Hepatocyte (in vitro differentiated cells): ENCODE results near the gene ZGPAT. TPM values are rescaled to one million over a fixed set of nuclear protein-coding genes. Genes with fewer than 3 reads are reported as not detected.

Experiments used
- DNase-seq: peaks from one replicate; pipeline ENCODE4 v3.0.0-alpha.2; 2016; ENCODE audit warnings: low spot score
- H2AFZ ChIP-seq: fragments of 200-600 bp; sonication (generic); 2 replicates; pipeline ENCODE4 v1.6.0; 2016; ENCODE audit warnings: antibody characterized with exemption, mild to moderate bottlenecking
- H3K27ac ChIP-seq: fragments of 200-600 bp; sonication (generic); 2 replicates; pipeline ENCODE4 v1.5.1; 2016; ENCODE audit warnings: mild to moderate bottlenecking
- H3K27me3 ChIP-seq: fragments of 200-600 bp; sonication (generic); 2 replicates; pipeline ENCODE4 v1.6.1; 2016
- H3K36me3 ChIP-seq: fragments of 200-600 bp; sonication (generic); replicated peaks from 2 replicates; pipeline ENCODE4 v1.5.1; 2016; ENCODE audit warnings: low read depth; ENCODE audit not compliant: insufficient read depth
- H3K4me1 ChIP-seq: fragments of 200-600 bp; sonication (generic); 2 replicates; pipeline ENCODE4 v1.5.1; 2016; ENCODE audit warnings: mild to moderate bottlenecking, moderate library complexity; ENCODE audit not compliant: insufficient read depth
- H3K4me2 ChIP-seq: fragments of 200-600 bp; sonication (generic); 2 replicates; pipeline ENCODE4 v1.6.0; 2016
- H3K4me3 ChIP-seq: fragments of 200-600 bp; sonication (generic); 2 replicates; pipeline ENCODE4 v1.5.1; 2016; ENCODE audit warnings: mild to moderate bottlenecking
- H3K79me2 ChIP-seq: fragments of 200-600 bp; sonication (generic); 2 replicates; pipeline ENCODE4 v1.6.0; 2017; ENCODE audit warnings: mild to moderate bottlenecking
- H3K9me2 ChIP-seq: fragments of 200-600 bp; sonication (generic); replicated peaks from 2 replicates; pipeline ENCODE4 v1.6.0; 2017; ENCODE audit warnings: mild to moderate bottlenecking; ENCODE audit not compliant: insufficient read depth
- H3K9me3 ChIP-seq: fragments of 200-600 bp; sonication (generic); 2 replicates; pipeline ENCODE4 v1.5.1; 2016; ENCODE audit warnings: low read depth, mild to moderate bottlenecking
- H4K20me1 ChIP-seq: fragments of 200-600 bp; sonication (generic); 2 replicates; pipeline ENCODE4 v1.6.0; 2016; ENCODE audit warnings: mild to moderate bottlenecking; ENCODE audit not compliant: insufficient read depth, poor library complexity, severe bottlenecking
- EZH2 ChIP-seq: fragments of 200-600 bp; sonication (generic); IDR thresholded peaks from 2 replicates; pipeline ENCODE4 v1.6.1; 2016; ENCODE audit warnings: antibody characterized with exemption, mild to moderate bottlenecking, borderline replicate concordance
- EZH2phosphoT487 ChIP-seq: fragments of 200-600 bp; sonication (generic); IDR thresholded peaks from one replicate; pipeline ENCODE4 v1.6.1; 2018; ENCODE audit warnings: antibody characterized with exemption, mild to moderate bottlenecking, low read depth, moderate library complexity; ENCODE audit not compliant: unreplicated experiment, severe bottlenecking
- WGBS: methylation state at CpG from one replicate; pipeline ENCODE4 v1.1.6; 2016; ENCODE audit warnings: low lambda C conversion rate; ENCODE audit errors: missing lambda C conversion rate; 5-methylcytosine and 5-hydroxymethylcytosine counted together
- polyA plus RNA-seq: library from polyadenylated mRNA; unstranded; fragments of >200 nt; fragmentation: Nextera tagmentation; extraction: Ambion mirVana; gene quantifications from 2 replicates; pipeline ENCODE4 v1.2.1, GENCODE V29; 2016
- total RNA-seq: library from RNA; depleted of rRNA; stranded (reverse); fragments of >200 nt; gene quantifications from 2 replicates; pipeline ENCODE4 v1.2.3, GENCODE V29; 2014
- TF ChIP-seq, protein P1 (sequence below): fragments of 200-600 bp; sonication (generic); IDR thresholded peaks from 2 replicates; pipeline ENCODE4 v1.5.1; 2016; ENCODE audit warnings: antibody characterized with exemption, mild to moderate bottlenecking; ENCODE audit not compliant: poor library complexity

ZGPAT gene
- total and polyA plus RNA-seq, 2 experiments from 2014 or later, result 18.6 to 41.7 TPM

DNA sequence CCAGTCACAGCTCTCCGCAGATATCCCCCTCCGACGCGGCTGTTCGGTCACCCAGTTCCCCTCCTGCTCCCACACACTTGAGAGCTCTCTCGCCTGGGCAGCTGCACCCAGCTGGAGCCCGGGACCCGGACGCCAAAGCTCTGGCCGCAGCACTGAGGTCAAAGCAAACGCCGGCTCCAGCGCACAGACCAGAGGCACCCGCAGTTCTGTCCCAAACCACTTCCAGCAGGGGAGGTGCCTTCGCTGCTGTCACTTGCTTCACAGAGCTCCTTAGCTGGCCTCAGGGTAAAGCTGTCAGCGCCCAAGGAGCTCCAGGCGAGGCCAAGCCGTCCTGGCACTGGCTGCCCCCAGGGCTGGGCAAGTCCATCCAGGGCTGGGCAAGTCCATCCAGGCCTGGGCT lies 59.6 kb downstream of the ZGPAT start:
- Histone ChIP-seq H4K20me1 (no peaks in the 10 kb centered on the region), H3K4me2 (no peak overlapping the region), H3K79me2 (no peaks in the 10 kb centered on the region), H3K36me3 (no peaks in the 10 kb centered on the region), H3K9me2 (no peaks in the 10 kb centered on the region), H3K27ac (no peak overlapping the region), H3K9me3 (no peaks in the 10 kb centered on the region), H3K4me1 (no peaks in the 10 kb centered on the region), H2AFZ (no peak overlapping the region), H3K27me3 (no peaks in the 10 kb centered on the region), H3K4me3 (no peak overlapping the region)
- no peak for DNase-seq
- WGBS, result 87% methylated on average over 16 of the region's 18 CpGs
- TF ChIP-seq EZH2phosphoT487 (no peak), EZH2 (no peak)
- TF ChIP-seq, protein P1, sequence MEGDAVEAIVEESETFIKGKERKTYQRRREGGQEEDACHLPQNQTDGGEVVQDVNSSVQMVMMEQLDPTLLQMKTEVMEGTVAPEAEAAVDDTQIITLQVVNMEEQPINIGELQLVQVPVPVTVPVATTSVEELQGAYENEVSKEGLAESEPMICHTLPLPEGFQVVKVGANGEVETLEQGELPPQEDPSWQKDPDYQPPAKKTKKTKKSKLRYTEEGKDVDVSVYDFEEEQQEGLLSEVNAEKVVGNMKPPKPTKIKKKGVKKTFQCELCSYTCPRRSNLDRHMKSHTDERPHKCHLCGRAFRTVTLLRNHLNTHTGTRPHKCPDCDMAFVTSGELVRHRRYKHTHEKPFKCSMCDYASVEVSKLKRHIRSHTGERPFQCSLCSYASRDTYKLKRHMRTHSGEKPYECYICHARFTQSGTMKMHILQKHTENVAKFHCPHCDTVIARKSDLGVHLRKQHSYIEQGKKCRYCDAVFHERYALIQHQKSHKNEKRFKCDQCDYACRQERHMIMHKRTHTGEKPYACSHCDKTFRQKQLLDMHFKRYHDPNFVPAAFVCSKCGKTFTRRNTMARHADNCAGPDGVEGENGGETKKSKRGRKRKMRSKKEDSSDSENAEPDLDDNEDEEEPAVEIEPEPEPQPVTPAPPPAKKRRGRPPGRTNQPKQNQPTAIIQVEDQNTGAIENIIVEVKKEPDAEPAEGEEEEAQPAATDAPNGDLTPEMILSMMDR, result no peak

GRCh38 chr20:63767886-63768285 lies 60.0 kb downstream of the ZGPAT start:
- H2AFZ ChIP-seq, result no peak overlapping the region
- no peak overlapping the region for H3K4me3 ChIP-seq
- no peak overlapping the region for H3K4me2 ChIP-seq
- no peaks in the 10 kb centered on the region for H3K9me2 ChIP-seq
- DNase-seq, result no peak
- TF ChIP-seq, protein P1, result no peak
- no peak for TF ChIP-seq EZH2phosphoT487
- TF ChIP-seq EZH2, result no peak
- H3K27ac ChIP-seq, result no peak overlapping the region
- no peaks in the 10 kb centered on the region for H3K36me3 ChIP-seq
- H4K20me1 ChIP-seq, result no peaks in the 10 kb centered on the region
- no peaks in the 10 kb centered on the region for H3K79me2 ChIP-seq
- H3K4me1 ChIP-seq, result no peaks in the 10 kb centered on the region
- WGBS, result 93% methylated on average over 7 of the region's 7 CpGs
- H3K9me3 ChIP-seq, result no peaks in the 10 kb centered on the region
- H3K27me3 ChIP-seq, result no peaks in the 10 kb centered on the region

DNA sequence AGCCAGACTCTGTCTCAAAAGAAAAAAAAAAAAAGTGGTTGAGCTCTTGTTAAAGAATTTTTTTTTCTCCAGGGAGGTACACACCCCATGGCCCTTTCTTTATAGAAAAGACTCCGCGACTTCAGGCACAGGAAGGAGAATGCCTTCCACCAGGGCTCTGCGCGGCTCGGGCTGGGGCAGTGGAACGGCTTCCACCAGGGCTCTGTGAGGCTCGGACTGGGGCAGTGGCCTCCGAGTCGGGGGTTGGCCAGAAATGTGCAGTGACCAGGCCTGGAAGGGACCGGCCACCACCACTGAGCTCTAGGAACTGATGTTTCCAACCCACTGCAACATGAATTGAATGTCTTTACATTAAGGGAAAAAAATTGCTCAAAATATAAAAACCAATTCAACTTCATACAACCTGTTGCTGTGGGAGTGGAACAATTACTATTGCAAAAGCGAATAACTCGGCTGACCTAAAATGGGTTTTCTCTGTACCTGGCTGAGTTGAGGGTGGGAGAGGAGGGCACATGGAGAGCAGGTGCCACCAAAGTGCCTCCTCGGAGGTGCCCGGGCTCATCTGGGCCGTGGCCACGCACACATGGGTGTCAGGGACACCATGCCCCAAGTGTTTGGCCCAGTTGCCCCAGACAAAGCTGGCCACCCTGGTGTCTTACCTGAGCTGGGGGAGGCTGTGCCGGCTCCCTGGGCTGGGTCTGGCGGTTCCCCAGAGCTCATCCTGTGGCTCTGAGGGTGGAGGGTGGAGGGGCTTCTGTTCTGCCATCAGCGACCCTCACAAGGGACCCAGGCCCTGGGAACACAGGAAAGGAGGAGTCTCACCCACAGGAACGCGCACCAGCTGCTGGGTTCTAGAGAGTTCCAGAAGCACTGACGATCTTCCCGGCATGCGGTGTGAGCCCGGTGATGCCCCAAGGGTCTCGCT lies 61.0 kb downstream of the ZGPAT start:
- DNase-seq, result no peak
- Histone ChIP-seq H3K9me3 (no peaks in the 10 kb centered on the region), H4K20me1 (no peaks in the 10 kb centered on the region), H3K9me2 (no peaks in the 10 kb centered on the region), H3K27me3 (no peaks in the 10 kb centered on the region), H3K79me2 (no peaks in the 10 kb centered on the region), H3K4me1 (no peaks in the 10 kb centered on the region), H2AFZ (no peak overlapping the region), H3K4me2 (no peak overlapping the region), H3K27ac (no peak overlapping the region), H3K36me3 (no peaks in the 10 kb centered on the region), H3K4me3 (no peak overlapping the region)
- no peak for TF ChIP-seq EZH2
- TF ChIP-seq, protein P1, result no peak
- TF ChIP-seq EZH2phosphoT487, result no peak
- 97% methylated on average over 26 of the region's 26 CpGs for whole genome bisulfite sequencing
